IPS DF 6.9 (cell line): ENCODE measurements around the gene THOP1.

ENCODE experiments used
- DNase-seq: peaks from one replicate; pipeline ENCODE4 v3.0.0-alpha.2; 2013; ENCODE audit warnings: low read depth, low spot score
- H3K27ac ChIP-seq: one replicate; pipeline ENCODE4 v1.5.1; 2013; ENCODE audit warnings: low read length, control low read depth
- H3K27me3 ChIP-seq: 2 replicates; pipeline ENCODE4 v1.6.1; 2013; ENCODE audit warnings: mild to moderate bottlenecking, low read length; ENCODE audit not compliant: control insufficient read depth, insufficient read depth
- H3K36me3 ChIP-seq: 2 replicates; pipeline ENCODE4 v1.6.1; 2013; ENCODE audit warnings: low read length; ENCODE audit not compliant: control insufficient read depth, insufficient read depth
- H3K4me1 ChIP-seq: 2 replicates; pipeline ENCODE4 v1.6.1; 2013; ENCODE audit warnings: low read length; ENCODE audit not compliant: control insufficient read depth, insufficient read depth
- H3K4me3 ChIP-seq: 2 replicates; pipeline ENCODE4 v1.5.1; 2013; ENCODE audit warnings: mild to moderate bottlenecking, low read length
- H3K9me3 ChIP-seq: 2 replicates; pipeline ENCODE4 v1.6.1; 2013; ENCODE audit warnings: low read length, inconsistent platforms; ENCODE audit not compliant: control insufficient read depth, insufficient read depth
- WGBS: extraction: QIAGEN DNeasy Blood & Tissue Kit; methylation state at CpG from one replicate; pipeline ENCODE4 v1.1.7; 2013; ENCODE audit warnings: mixed read lengths, missing lambda C conversion rate; ENCODE audit not compliant: insufficient read length, insufficient coverage; 5-methylcytosine and 5-hydroxymethylcytosine counted together

The THOP1 gene

DNA sequence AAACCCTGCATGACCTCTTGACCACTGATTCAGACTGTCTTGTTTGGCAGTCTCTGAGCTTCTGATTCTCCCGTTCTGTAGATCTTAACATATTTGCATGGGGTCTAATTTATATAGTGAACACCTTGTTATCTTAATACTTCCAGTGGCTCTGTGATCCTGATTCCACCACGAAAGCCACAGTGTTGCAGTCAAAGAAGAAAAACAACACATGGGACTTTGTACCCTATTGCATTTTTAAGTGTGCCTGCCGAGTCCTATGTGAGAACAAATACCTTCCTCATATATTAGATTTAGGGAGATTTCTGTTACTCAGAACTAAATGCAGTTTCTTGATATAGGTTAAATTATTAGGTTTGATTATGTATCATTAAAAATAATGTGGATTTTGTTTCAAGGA lies 69.5 kb downstream of the THOP1 start:
- no peak for DNase-seq
- Histone ChIP-seq H3K4me1 (no peaks in the 10 kb centered on the region), H3K27ac (no peak overlapping the region), H3K4me3 (no peak overlapping the region), H3K27me3 (no peaks in the 10 kb centered on the region), H3K36me3 (peaks cover 20% of the 10 kb centered on the region; the same call in 1 of the 2 replicates), H3K9me3 (peaks cover 25% of the 10 kb centered on the region)
- no CpG with 5 or more reads among the region's 3 CpGs for WGBS

DNA sequence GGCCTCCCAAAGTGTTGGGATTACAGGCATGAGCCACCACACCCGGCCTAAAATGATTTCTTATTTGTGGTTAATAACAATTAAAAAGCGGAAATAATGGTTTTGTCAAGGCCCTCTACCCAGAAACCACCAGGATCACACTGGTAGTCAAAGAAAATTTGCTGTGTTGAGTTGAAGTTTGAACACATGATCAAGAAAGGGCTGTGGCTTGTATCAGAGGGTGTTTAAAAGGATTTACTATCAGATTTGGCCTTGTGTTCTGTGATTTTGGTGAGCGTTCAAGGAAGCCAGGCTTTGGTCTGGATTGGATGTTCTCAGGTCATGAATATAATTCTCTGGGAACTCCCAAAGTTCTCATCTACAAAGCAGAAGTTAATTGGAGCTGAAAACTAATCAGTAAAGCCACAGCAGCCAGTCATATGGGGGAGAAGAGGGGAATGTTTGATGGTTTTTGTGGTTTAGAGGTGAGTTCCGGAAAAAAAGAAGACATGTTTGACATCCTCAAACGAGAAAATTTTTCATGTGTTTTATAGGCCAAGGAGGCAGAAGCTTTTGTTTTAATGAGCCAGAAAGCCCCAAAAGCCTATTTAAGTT lies 71.3 kb downstream of the THOP1 start:
- H3K9me3 ChIP-seq, result peaks cover 23% of the 10 kb centered on the region
- peaks cover 20% of the 10 kb centered on the region; the same call in 1 of the 2 replicates for H3K36me3 ChIP-seq
- 100% methylated on average over 1 of the region's 5 CpGs for WGBS
- H3K27ac ChIP-seq, result no peak overlapping the region
- no peaks in the 10 kb centered on the region for H3K4me1 ChIP-seq
- no peaks in the 10 kb centered on the region for H3K27me3 ChIP-seq
- no peak for DNase-seq
- no peak overlapping the region for H3K4me3 ChIP-seq

DNA sequence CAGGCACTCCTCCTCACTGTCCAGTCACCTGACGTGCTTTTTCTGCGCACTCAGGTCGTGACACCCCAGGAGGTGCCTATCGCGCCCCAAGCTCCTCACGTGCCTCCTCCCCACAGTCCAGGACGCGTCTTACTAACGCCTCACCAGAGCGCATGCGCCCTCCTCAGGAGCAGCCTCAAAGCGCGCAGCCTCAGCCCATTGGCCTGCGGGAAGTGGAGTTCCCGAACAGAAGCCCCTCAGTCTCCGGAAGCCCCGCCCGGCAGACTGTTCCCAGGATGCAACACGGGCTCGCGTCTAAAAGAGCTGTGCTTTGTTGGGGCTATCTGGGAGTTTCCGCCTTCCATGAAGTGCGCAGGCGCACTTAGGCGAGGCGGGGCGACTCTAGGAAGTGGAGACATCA lies 73.6 kb downstream of the THOP1 start:
- no peak overlapping the region for H3K27ac ChIP-seq
- H3K4me3 ChIP-seq, result no peak overlapping the region
- no peaks in the 10 kb centered on the region for H3K27me3 ChIP-seq
- no peaks in the 10 kb centered on the region for H3K36me3 ChIP-seq
- no peak for DNase-seq
- H3K9me3 ChIP-seq, result peaks cover 6% of the 10 kb centered on the region
- WGBS, result no CpG with 5 or more reads among the region's 27 CpGs
- no peaks in the 10 kb centered on the region for H3K4me1 ChIP-seq

DNA sequence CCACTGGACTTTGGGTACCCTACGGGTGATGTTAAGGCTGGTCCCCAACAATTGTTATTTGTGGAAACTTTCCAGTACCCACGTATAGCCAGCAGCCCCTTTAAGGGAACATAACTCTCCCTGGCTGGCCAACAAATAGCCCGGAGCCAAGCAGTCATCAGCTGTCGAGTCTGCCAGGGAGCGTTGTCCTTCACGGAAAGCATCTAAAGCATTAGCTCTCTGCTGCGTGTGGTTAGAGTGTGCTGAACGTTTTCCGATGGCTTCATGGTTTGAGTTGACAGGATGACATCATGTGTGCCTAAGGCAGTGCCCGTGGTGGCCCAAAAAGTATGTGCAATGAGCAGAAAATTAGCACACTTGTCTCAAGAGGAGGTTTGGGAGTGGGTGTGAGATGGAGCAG lies 78.5 kb downstream of the THOP1 start:
- Histone ChIP-seq H3K36me3 (no peaks in the 10 kb centered on the region), H3K27ac (no peak overlapping the region), H3K27me3 (no peaks in the 10 kb centered on the region), H3K4me3 (no peak overlapping the region), H3K4me1 (no peaks in the 10 kb centered on the region), H3K9me3 (peaks cover 2% of the 10 kb centered on the region)
- no CpG with 5 or more reads among the region's 10 CpGs for WGBS
- no peak for DNase-seq
